Tibial artery (tissue), 4 donors: ENCODE data around the gene PBX1.

ENCODE experiments used
- DNase-seq, 2 donors: peaks; one replicate each; pipeline ENCODE4 v3.0.0-alpha.2; 2019
- H3K27ac ChIP-seq, 2 donors: fragments of 200-600 bp; sonication (generic) in 1 of 2; 1 replicate in 1 of 2; 2 replicates in 1 of 2; pipeline ENCODE4 v1.5.1; 2018 to 2019; ENCODE audit warnings: mild to moderate bottlenecking in 1 of 2
- H3K27me3 ChIP-seq, 2 donors: fragments of 200-600 bp; sonication (generic) in 1 of 2; one replicate each; pipeline versions ENCODE4 v1.5.1 to v1.6.0; 2016 to 2019
- H3K36me3 ChIP-seq, 3 donors: fragments of 200-600 bp; sonication (generic) in 2 of 3; one replicate each; pipeline ENCODE4 v1.5.1; 2016 to 2019; ENCODE audit warnings: mild to moderate bottlenecking in 2 of 3
- H3K4me1 ChIP-seq, 4 donors: fragments of 200-600 bp; sonication (generic) in 2 of 4; 1 replicate in 3 of 4; 2 replicates in 1 of 4; pipeline ENCODE4 v1.5.1; 2016 to 2019
- H3K4me3 ChIP-seq, 2 donors: fragments of 200-600 bp; sonication (generic) in 1 of 2; 1 replicate in 1 of 2; 2 replicates in 1 of 2; pipeline ENCODE4 v1.5.1; 2018 to 2019; ENCODE audit warnings: mild to moderate bottlenecking in 2 of 2
- H3K9me3 ChIP-seq, 3 donors: fragments of 200-600 bp; sonication (generic) in 1 of 3; one replicate each; pipeline ENCODE4 v1.5.1; 2016 to 2019
- CTCF ChIP-seq, 2 experiments: fragments of 200-600 bp in 1 of 2; fragments of 450-650 bp in 1 of 2; IDR thresholded peaks; one replicate each; pipeline ENCODE4 v1.5.1; 2017 to 2019; ENCODE audit warnings: antibody characterized with exemption in 2 of 2, mild to moderate bottlenecking in 1 of 2, moderate library complexity in 1 of 2
- intact Hi-C: fragments of 100-400 bp; cut with DNase I; formaldehyde crosslinking; loops from one replicate; pipeline ENCODE4 v1.15.0; 2023; ENCODE audit warnings: low total_unique reads

The PBX1 gene

DNA sequence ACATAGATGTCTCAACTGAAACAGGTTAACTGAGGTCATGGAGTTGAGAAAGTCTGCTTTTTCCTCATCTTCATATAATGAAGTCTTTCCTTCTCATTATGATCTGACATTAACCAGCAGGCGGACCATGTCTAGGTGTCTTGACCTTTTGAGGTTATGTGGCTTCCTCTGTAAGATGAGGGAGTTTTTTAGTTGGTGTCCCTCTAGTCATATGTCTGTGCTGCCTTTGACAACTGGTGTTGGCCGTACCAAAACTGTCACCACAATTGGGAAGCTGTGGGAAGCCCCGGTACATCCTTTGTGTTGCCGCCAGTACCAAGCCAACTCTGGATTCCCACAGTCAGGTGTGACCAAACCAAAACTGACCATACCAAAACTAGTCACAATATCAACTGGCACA, 105.1 kb downstream of the PBX1 start:
- Histone ChIP-seq H3K27me3 (no peaks in the 10 kb centered on the region), H3K27ac (no peak overlapping the region), H3K36me3 (no peaks in the 10 kb centered on the region), H3K4me3 (no peak overlapping the region), H3K4me1 (peaks cover 0 to 26% (median 9%) of the 10 kb centered on the region in 4 donors), H3K9me3 (no peaks in the 10 kb centered on the region)
- intact Hi-C loops: no loop called here
- DNase-seq: no peak
- no peak for TF ChIP-seq CTCF (IDR thresholded peaks at IDR 0.05)

- Histone ChIP-seq H3K27ac (no peak overlapping the region), H3K4me1 (peaks cover 0 to 16% (median 2%) of the 10 kb centered on the region in 4 donors), H3K36me3 (no peaks in the 10 kb centered on the region), H3K4me3 (no peak overlapping the region), H3K27me3 (no peaks in the 10 kb centered on the region), H3K9me3 (no peaks in the 10 kb centered on the region)
- no peak for DNase-seq
- intact Hi-C loops: no loop called here
- no peak for TF ChIP-seq CTCF (IDR thresholded peaks at IDR 0.05)
Observed at GRCh38 chr1:164667001-164667400, 108.0 kb downstream of the PBX1 start.

DNA sequence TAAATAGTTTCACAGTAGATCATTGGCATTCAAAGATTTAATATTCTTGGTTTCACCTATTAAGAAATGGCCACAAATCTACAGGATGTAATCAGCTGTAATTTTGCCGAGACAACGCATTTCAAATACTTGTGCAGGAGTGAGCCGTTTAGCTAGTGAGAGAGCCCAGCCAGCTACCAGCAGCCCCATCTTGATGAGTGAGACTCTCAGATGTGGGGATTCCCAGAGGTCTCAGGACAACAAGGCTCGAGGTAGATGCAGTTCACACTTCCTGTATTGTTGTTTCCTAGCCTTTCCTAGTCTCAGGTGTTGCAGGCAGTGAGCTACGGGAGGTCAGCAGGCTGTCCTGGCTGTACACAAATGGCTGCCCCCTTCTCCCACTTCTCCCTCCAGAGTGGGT, 108.6 kb downstream of the PBX1 start:
- intact Hi-C loops: no loop called here
- H3K27me3 ChIP-seq: no peaks in the 10 kb centered on the region
- TF ChIP-seq CTCF (IDR thresholded peaks at IDR 0.05): no peak
- no peak for DNase-seq
- no peak overlapping the region for H3K4me3 ChIP-seq
- H3K9me3 ChIP-seq: no peaks in the 10 kb centered on the region
- H3K4me1 ChIP-seq: peaks cover 0 to 16% (median 2%) of the 10 kb centered on the region in 4 donors
- no peak overlapping the region for H3K27ac ChIP-seq
- no peaks in the 10 kb centered on the region for H3K36me3 ChIP-seq

DNA sequence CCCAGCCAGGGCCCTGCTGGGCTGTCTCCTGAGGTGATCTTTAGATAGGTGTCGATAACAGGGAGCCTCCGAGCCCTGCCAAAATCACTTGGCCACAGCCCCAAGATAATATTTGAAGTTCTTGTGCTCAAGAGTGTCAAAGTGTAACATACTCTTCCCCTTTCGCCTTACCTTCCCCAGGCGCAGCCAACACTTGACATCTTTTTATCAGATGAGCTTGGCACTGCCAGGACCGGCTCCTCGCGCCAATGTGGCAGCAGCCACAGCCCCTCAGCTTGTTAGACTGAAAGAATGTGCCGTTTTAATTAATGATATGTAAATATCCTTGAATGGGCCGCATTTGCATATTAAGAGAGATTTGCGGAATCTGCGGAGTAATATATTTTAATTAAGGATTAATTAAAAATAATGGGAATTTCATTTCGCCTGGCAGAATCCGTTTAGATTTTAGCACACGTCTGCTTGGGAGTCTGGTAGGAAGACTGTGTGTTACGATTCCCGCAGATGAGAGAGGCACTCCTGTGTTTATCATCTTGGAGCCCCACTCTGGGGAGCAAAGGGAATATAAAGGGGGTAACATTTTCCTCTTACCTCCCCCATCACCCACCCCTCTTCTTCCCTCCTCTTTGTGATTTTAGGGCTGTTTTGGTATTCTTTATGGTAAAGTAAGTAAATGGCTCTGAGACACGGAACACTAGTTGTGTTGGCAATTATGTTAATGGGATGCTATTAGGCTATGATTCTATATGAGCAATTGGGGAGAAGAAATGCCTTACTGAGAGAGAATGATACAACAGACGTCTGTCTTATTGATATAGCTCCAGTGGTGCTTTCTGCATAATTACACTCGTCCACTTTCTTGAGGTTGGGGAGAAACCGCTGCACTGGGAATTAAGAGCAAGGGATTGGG, 109.8 kb downstream of the PBX1 start:
- intact Hi-C loops: no loop called here
- Histone ChIP-seq H3K9me3 (no peaks in the 10 kb centered on the region), H3K27ac (no peak overlapping the region), H3K4me1 (peaks cover 0 to 18% (median 4%) of the 10 kb centered on the region in 4 donors), H3K4me3 (no peak overlapping the region), H3K27me3 (no peaks in the 10 kb centered on the region), H3K36me3 (no peaks in the 10 kb centered on the region)
- TF ChIP-seq CTCF (IDR thresholded peaks at IDR 0.05): no peak
- DNase-seq: no peak

GRCh38 chr1:164670026-164670425, 111.0 kb downstream of the PBX1 start:
- Histone ChIP-seq H3K4me1 (peaks cover 0 to 21% (median 6%) of the 10 kb centered on the region in 4 donors), H3K27ac (no peak overlapping the region), H3K4me3 (no peak overlapping the region), H3K27me3 (no peaks in the 10 kb centered on the region), H3K9me3 (no peaks in the 10 kb centered on the region), H3K36me3 (no peaks in the 10 kb centered on the region)
- no peak for TF ChIP-seq CTCF (IDR thresholded peaks at IDR 0.05)
- no peak for DNase-seq
- intact Hi-C loops: no loop called here
